ENCODE results near the gene HCST. TPM values are rescaled to one million over a fixed set of nuclear protein-coding genes. Genes with fewer than 3 reads are reported as not detected.
"Not testable (repeated sequence)": the region's sequence is repeated elsewhere in the genome, so short reads cannot be mapped to it uniquely, and the experiment has no call there.

HCST gene
- not detected for total RNA-seq

GRCh38 chr19:35901854-35902661, at the start of gene HCST:
HCST (plus strand) TSS chr19:35902529; CDS start chr19:35902594, 65 bp downstream.
- DNase-seq = no peak

- no peak for DNase-seq
Observed at GRCh38 chr19:35853038-35853756, 49.1 kb upstream of the HCST start.

GRCh38 chr19:35856546-35857149, 45.7 kb upstream of the HCST start, which contains the start of gene KIRREL2:
KIRREL2 (plus strand) TSS chr19:35856911; CDS start chr19:35857120, 209 bp downstream.
- no peak for DNase-seq

- no peak for DNase-seq
Observed at GRCh38 chr19:35858311-35858710, 44.0 kb upstream of the HCST start.

- DNase-seq = no peak
Observed at GRCh38 chr19:35859414-35859813, 42.9 kb upstream of the HCST start.

GRCh38 chr19:35860436-35860817, 41.9 kb upstream of the HCST start:
- no peak for DNase-seq

GRCh38 chr19:35860818-35861639, 41.3 kb upstream of the HCST start:
- DNase-seq = no peak

- DNase-seq = no peak
Observed at GRCh38 chr19:35861640-35862160, 40.6 kb upstream of the HCST start.

- DNase-seq = no peak
Observed at GRCh38 chr19:35862528-35862927, 39.8 kb upstream of the HCST start.

- no peak for DNase-seq
Observed at GRCh38 chr19:35863018-35863417, 39.3 kb upstream of the HCST start.

- peak; percentile 82 for DNase-seq
Observed at GRCh38 chr19:35868172-35868822, 34.0 kb upstream of the HCST start, which contains the start of gene APLP1. APLP1 (plus strand) TSS chr19:35868574; CDS start chr19:35868637, 63 bp downstream.

GRCh38 chr19:35868823-35869326, 33.5 kb upstream of the HCST start:
- DNase-seq = no peak

GRCh38 chr19:35869327-35870123, 32.8 kb upstream of the HCST start:
- DNase-seq = peak; percentile 81

GRCh38 chr19:35870124-35870736, 32.1 kb upstream of the HCST start:
- not testable (repeated sequence) for DNase-seq

- no peak for DNase-seq
Observed at GRCh38 chr19:35870798-35871197, 31.5 kb upstream of the HCST start.

- no peak for DNase-seq
Observed at GRCh38 chr19:35871611-35872010, 30.7 kb upstream of the HCST start.

- DNase-seq = no peak
Observed at GRCh38 chr19:35872180-35872579, 30.1 kb upstream of the HCST start.

- no peak for DNase-seq
Observed at GRCh38 chr19:35874392-35874930, 27.9 kb upstream of the HCST start.

- no peak for DNase-seq
Observed at GRCh38 chr19:35879068-35879467, 23.3 kb upstream of the HCST start.
